Tibial nerve (tissue), 4 donors: ENCODE measurements around the gene COL9A2.

Experiments used
- CTCF ChIP-seq, 5 experiments: fragments of 200-600 bp in 3 of 5; fragments of 450-650 bp in 2 of 5; sonication (generic) in 3 of 5; IDR thresholded peaks; one replicate each; pipeline ENCODE4 v1.5.1; 2016 to 2019; ENCODE audit warnings: antibody characterized with exemption in 5 of 5, mild to moderate bottlenecking in 3 of 5, moderate library complexity in 2 of 5
- EP300 ChIP-seq, 2 donors: sonication (generic); formaldehyde crosslinking; IDR thresholded peaks; one replicate each; pipeline ENCODE4 v1.6.1; 2017; ENCODE audit warnings: antibody characterized with exemption in 2 of 2, mild to moderate bottlenecking in 1 of 2

DNA sequence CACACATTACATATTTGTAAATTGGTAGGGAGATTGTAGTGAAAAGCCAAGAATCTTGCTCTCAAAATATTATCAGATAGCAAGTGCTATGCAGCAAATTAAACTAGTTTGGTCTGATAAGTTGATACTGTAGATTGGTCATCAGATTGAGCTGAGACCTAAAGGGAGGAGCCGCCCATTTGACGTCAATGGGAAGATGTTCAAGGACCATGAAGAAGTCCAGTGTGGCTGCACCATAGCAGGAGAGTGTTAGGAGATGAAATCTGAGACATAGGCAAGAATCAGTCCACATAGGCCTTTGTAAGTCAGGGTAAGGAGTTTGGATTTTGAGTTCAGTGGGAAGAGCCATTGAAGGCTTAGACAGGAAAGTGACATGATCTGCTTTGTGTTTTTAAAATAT lies 42.8 kb downstream of the COL9A2 start:
- TF ChIP-seq CTCF (IDR thresholded peaks at IDR 0.05) (no peak), EP300 (IDR thresholded peaks at IDR 0.05) (no peak)
